Activated CD4-positive, alpha-beta T cell treated with anti-CD3 and anti-CD28 coated beads, Interleukin-2, Interleukin-6, amounts not matched to agents 100 ng/mL and 50 ng/mL, durations not matched to agents 16 hours and 8 hours (primary cell): ENCODE results near the gene MAGI1.
"Not testable (repeated sequence)": the region's sequence is repeated elsewhere in the genome, so short reads cannot be mapped to it uniquely, and the experiment has no call there.

ENCODE experiments used
- DNase-seq: peaks from one replicate; pipeline ENCODE4 v3.0.0-alpha.2; 2020

The MAGI1 gene

GRCh38 chr3:65871305-65872141 is 167.2 kb downstream of the MAGI1 start:
- no peak for DNase-seq

DNA sequence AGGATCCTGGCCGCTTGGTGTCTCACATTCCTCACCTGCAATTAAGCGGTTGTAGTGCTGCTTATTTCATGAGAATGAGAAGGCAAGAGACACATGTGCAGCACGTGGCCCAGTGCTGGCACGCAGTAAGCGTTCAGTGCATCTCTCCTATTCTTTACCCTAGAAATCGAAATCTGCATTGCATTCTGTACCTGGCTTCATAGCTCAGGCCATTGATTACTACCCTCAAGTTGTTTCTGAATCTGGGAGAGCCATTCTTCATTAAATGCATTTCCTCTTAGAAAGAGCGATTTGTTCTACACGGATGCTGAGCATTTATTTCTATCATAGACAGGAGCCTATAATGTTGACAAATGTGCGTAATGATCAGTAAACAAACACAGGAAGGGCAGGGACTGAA is 168.9 kb downstream of the MAGI1 start:
- DNase-seq, result no peak

DNA sequence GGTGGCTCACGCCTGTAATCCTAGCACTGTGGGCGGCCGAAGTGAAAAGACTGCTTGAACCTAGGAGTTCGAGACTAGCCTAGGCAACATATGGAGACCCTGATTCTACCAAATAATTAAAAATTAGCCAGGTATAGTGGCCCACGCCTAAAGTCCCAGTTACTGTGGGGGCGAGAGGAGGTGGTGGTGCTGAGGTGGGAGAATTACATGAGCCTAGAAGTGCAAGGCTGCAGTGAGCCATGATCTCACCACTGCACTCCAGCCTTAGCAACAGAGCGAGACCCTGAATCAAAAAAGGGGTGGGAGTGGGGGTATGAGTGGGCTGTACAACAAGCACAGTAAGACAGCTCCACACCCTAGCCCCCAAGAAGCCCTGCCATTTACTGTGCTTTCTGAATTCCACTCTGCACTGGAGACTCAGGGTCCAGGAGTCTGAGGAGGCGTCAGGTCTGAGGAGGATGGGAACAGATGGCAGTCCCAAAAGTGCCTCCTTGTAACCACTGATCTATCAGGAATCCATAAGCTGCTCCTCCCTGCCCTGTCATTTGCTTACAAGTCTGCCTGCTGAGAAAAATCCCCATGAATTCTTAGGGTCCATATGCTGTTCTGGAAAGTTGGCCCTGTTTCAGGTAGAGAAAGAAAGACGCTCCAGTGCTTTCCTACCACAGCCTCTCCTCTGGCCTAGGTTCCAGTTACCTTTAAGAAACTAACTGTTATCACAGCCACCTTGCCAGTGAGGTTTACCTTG is 171.1 kb downstream of the MAGI1 start:
- no peak for DNase-seq

GRCh38 chr3:65864357-65864904 is 174.3 kb downstream of the MAGI1 start:
- DNase-seq, result no peak

DNA sequence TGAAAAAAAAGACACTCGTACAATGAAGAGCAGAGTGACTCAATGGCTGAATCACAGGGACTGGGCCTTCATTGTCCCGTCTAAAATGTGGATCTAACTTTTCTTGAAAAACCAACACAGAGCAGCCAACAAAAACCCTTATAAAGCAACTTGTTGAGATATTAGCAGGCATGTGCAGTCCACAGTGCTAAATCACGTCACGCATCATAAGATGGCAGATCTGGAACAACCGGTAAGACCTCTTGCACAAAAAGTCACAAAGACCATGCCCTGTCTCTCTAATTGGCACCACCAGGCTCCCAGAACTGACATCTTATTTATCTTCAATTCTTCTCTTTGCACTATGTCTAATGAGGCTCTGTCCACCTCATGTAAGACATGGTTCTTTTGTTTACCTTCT is 177.0 kb downstream of the MAGI1 start:
- DNase-seq, result no peak

GRCh38 chr3:65859612-65860011 is 179.1 kb downstream of the MAGI1 start:
- DNase-seq, result not testable (repeated sequence)

DNA sequence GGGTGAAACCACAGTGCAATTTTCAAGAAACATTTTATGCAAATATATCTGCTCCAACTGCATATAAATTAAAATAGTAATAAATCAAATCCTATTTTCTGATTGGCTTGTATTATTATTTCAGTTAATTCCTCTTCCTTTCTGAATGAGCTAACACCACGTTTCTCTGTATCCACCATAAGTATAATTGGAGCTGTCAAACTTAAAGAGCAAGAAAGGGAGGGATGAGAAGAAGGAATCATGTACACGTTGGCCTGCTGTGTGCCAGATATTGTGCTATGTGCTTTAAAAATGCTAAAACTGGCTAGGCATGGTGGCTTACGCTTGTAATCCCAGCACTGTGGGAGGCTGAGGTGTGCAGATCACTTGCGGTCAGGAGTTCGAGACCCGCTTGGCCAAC is 180.0 kb downstream of the MAGI1 start:
- no peak for DNase-seq

DNA sequence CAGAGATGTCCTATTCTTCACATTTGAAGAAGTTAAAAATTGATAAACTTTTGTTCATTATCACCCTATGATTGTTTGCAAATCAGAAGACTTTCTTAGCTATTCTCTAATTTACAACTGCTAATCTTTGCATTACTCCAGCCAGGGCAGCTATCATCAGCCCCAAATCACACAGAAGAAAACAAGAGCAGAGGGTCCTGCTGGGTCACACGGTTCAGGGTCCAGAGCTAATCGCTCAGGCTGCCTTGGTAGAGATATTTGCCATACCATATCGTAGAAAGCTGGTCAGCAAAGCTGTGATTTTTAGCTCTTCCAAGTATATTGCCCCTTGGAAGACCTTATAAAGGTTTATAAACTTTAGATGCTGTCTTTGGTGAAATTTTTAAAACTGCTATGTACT is 181.4 kb downstream of the MAGI1 start:
- no peak for DNase-seq

- no peak for DNase-seq
These were observed 181.8 kb downstream of the MAGI1 start for GRCh38 chr3:65856907-65857306.

GRCh38 chr3:65855370-65856100 is 183.2 kb downstream of the MAGI1 start:
- no peak for DNase-seq

DNA sequence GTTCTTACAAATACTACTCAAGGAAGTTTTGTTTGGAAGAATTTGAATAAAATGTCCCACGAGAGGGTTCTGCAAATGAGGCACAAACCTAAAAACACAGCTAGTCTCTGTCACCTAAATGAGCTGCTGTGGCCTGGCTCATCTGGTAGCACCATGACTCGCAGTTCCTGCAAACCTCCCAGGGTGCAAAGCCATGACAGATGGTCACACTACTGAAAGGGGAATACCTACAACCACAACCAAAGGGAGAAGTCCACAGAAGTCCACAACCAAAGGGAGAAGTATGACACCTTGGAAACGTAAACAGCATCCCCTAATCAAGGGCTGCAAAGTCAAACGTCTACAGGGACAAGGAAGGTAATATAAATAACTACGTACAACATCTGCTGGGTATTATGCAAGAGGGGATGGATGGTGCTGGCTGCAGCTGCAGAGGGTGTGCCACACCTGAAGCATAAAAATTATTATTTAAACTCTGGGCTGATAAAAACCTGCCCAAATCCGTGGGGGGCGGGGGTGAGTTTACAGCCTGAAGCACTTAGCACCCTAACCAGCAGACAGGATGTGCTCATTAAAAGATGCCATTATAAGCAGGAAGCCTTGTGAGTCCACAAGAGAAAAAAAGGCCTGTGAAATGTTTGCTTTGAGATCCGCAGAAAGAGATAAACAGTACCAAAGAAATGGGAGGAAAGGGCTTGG is 184.0 kb downstream of the MAGI1 start:
- no peak for DNase-seq

- DNase-seq, result no peak
These were observed 186.9 kb downstream of the MAGI1 start for GRCh38 chr3:65851827-65852226.

- no peak for DNase-seq
These were observed 188.5 kb downstream of the MAGI1 start for GRCh38 chr3:65850261-65850660.

GRCh38 chr3:65848024-65848423 is 190.7 kb downstream of the MAGI1 start:
- DNase-seq, result no peak

GRCh38 chr3:65846936-65847335 is 191.8 kb downstream of the MAGI1 start:
- DNase-seq, result no peak

GRCh38 chr3:65844370-65844769 is 194.3 kb downstream of the MAGI1 start:
- DNase-seq, result no peak

GRCh38 chr3:65843732-65844131 is 195.0 kb downstream of the MAGI1 start:
- no peak for DNase-seq

DNA sequence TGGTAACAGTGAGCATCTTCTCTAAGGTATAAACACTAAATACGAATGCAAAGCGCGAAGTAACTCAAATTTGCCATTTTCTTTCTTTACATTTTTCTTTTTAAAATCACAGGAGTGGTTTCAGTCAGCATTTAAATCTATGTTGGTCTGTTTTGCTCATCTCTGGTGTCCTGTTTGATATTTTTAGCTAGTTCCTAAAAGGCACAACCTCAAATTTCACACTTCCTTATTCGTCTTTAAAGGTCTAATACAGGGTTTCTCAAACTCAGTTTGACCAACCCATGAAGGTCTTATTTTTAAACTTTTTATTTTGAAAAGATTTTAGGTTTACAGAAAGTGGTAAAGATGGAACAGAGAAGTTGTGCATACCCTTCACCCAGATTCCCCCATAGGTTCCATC is 201.1 kb downstream of the MAGI1 start:
- no peak for DNase-seq

- no peak for DNase-seq
These were observed 202.7 kb downstream of the MAGI1 start for GRCh38 chr3:65836047-65836446.

DNA sequence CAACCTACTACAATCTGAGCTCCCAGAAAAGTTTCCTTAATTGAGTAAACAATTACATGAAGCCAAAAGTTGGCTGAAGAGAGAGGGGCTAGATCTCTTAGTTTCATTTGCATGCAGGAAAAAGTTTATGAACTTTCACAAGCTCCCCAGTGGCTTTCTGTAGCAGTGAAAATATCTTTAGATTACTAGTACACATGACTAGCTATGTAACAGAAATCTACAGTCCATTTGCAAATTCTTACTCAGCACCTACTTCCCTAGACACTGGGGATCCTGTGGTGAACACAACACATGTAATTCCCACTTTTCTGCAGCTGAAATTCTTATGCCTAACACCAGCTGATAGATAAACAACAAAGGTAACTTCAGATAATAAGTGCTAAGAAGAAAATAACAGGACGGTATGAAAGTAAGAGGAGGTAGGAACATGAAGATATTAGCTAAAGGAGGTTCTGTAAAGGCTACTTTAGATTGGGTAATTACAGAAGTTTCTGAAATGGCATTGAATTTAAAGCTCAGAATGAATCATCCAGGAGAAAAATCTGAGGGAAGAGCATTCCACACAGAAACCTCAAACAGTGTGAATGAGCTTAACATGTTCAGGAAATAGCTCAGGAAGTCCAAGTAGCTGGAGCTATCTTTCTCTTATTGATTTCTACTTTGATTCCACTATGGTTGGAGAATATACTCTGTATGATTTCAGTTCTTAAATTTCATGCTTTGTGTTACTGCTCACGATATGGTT is 204.8 kb downstream of the MAGI1 start:
- no peak for DNase-seq

DNA sequence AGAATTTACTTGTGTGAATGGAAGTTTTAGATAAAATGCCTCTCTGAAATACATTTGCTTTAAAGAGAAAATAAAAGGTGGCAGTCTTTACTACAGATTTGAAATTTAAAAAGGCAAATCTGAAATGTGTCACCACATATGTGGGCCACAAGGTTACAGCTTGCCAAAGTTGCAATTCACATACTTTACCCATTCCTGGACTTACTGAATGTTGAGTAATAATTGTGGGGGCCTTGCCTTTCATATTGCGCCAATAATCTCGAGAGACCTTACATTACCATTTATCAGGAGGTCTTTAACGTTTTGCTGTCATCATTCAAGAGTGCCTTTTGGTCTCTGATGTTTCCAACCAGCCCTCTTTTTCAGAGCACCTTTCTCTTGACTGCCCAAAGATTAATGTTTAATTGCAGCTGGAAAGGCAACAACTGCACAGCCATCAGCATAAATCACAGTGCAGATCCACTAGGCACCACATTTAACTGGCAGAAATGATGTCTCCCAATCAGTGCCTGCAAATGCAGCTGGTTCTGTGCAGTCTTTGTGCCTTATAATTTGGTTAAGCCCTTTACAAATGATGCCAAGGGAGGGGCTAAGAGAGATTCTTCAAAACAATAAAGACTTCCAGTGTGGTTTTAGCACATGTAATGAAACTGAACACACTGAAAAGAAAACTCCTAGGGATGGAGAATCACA is 206.8 kb downstream of the MAGI1 start:
- DNase-seq, result no peak
